Hematopoietic multipotent progenitor cell treated with erythropoietin and hydrocortisone succinate and interleukin-3 and kit ligand, for 6 days (in vitro differentiated cells): Measurements from ENCODE around the gene CABLES1.

ENCODE experiments used
- DNase-seq: peaks from one replicate; pipeline ENCODE4 v3.0.0-alpha.2; 2015

CABLES1 gene

GRCh38 chr18:23113576-23113975 is 21.7 kb upstream of the CABLES1 start:
- no peak for DNase-seq

- DNase-seq = no peak
Measured at GRCh38 chr18:23114171-23114881, 21.0 kb upstream of the CABLES1 start.

GRCh38 chr18:23114911-23115310 is 20.4 kb upstream of the CABLES1 start:
- DNase-seq = no peak

- no peak for DNase-seq
Measured at GRCh38 chr18:23115683-23116096, 19.6 kb upstream of the CABLES1 start.

GRCh38 chr18:23121133-23121532 is 14.2 kb upstream of the CABLES1 start:
- DNase-seq = no peak

GRCh38 chr18:23122334-23123229 is 12.7 kb upstream of the CABLES1 start:
- no peak for DNase-seq

- no peak for DNase-seq
Measured at GRCh38 chr18:23126376-23127056, 8.8 kb upstream of the CABLES1 start.

GRCh38 chr18:23127090-23127489 is 8.2 kb upstream of the CABLES1 start:
- DNase-seq = no peak

- DNase-seq = no peak
Measured at GRCh38 chr18:23129355-23130002, 5.8 kb upstream of the CABLES1 start.

- peak; percentile 92 for DNase-seq
Measured at GRCh38 chr18:23131693-23132319, 3.5 kb upstream of the CABLES1 start.

- peak; percentile 83 for DNase-seq
Measured at GRCh38 chr18:23133860-23134779, 1.2 kb upstream of the CABLES1 start.

GRCh38 chr18:23135550-23136325 is 453 bp downstream of the CABLES1 start:
- DNase-seq = peak; percentile 45

GRCh38 chr18:23136326-23137096 is 1.2 kb downstream of the CABLES1 start:
- peak; percentile 52 for DNase-seq

GRCh38 chr18:23137097-23137635 is 1.9 kb downstream of the CABLES1 start:
- peak; percentile 55 for DNase-seq

- DNase-seq = no peak
Measured at GRCh38 chr18:23137788-23138216, 2.5 kb downstream of the CABLES1 start.

GRCh38 chr18:23138471-23138870 is 3.2 kb downstream of the CABLES1 start:
- peak; percentile 57 for DNase-seq

- DNase-seq = peak; percentile 79
Measured at GRCh38 chr18:23141104-23141999, 6.1 kb downstream of the CABLES1 start.

GRCh38 chr18:23142251-23142929 is 7.1 kb downstream of the CABLES1 start:
- no peak for DNase-seq
